Thymus (tissue), 11 donors: ENCODE measurements around the gene KIR2DL1. TPM values are rescaled to one million over a fixed set of nuclear protein-coding genes. Genes with fewer than 3 reads are reported as not detected.
"Not testable (repeated sequence)": the region's sequence is repeated elsewhere in the genome, so short reads cannot be mapped to it uniquely, and the experiment has no call there.

Experiments used
- DNase-seq, 9 donors: peaks; one replicate each; pipeline ENCODE4 v3.0.0-alpha.2; 2013; ENCODE audit warnings: low spot score in 9 of 9, low read depth in 6 of 9, missing footprints in 1 of 9
- H3K27ac ChIP-seq, 2 donors: one replicate each; pipeline ENCODE4 v1.5.1; 2013; ENCODE audit warnings: control low read depth in 1 of 2, low read depth in 1 of 2, low read length in 1 of 2, mild to moderate bottlenecking in 1 of 2, moderate library complexity in 1 of 2
- H3K27me3 ChIP-seq, 2 donors: one replicate each; pipeline ENCODE4 v1.5.1; 2013; ENCODE audit warnings: low read length in 1 of 2; ENCODE audit not compliant: control insufficient read depth in 2 of 2, insufficient read depth in 1 of 2
- H3K36me3 ChIP-seq, 2 donors: one replicate each; pipeline ENCODE4 v1.5.1; 2013; ENCODE audit warnings: low read length in 1 of 2, mild to moderate bottlenecking in 1 of 2, moderate library complexity in 1 of 2; ENCODE audit not compliant: control insufficient read depth in 2 of 2, insufficient read depth in 2 of 2
- H3K4me1 ChIP-seq, 2 donors: one replicate each; pipeline ENCODE4 v1.5.1; 2013; ENCODE audit warnings: low read length in 2 of 2; ENCODE audit not compliant: control insufficient read depth in 2 of 2, insufficient read depth in 2 of 2
- H3K4me3 ChIP-seq, 2 donors: one replicate each; pipeline ENCODE4 v1.5.1; 2013; ENCODE audit warnings: low read length in 2 of 2, control low read depth in 1 of 2, mild to moderate bottlenecking in 1 of 2
- H3K9me3 ChIP-seq, 2 donors: one replicate each; pipeline ENCODE4 v1.5.1; 2013; ENCODE audit warnings: low read length in 1 of 2, mild to moderate bottlenecking in 1 of 2; ENCODE audit not compliant: control insufficient read depth in 2 of 2, insufficient read depth in 1 of 2
- WGBS: extraction: QIAGEN DNeasy Blood & Tissue Kit; methylation state at CpG from one replicate; pipeline ENCODE4 v1.1.7; 2013; 5-methylcytosine and 5-hydroxymethylcytosine counted together
- polyA plus RNA-seq: library from polyadenylated mRNA; stranded (reverse); fragments of 200-250 nt; gene quantifications from one replicate; pipeline ENCODE4 v1.2.3, GENCODE V29; 2013
- total RNA-seq: library from RNA; stranded (reverse); fragments of 120-200 nt; gene quantifications from one replicate; pipeline ENCODE4 v1.2.4, GENCODE V29; 2013
- donor health status: healthy.

The KIR2DL1 gene
- total and polyA plus RNA-seq, 2 donors: 0.05 TPM; not detected in 1

- 86% methylated on average over 8 of the region's 8 CpGs for WGBS
- not testable (repeated sequence) for DNase-seq, H3K4me3 ChIP-seq, H3K27me3 ChIP-seq, H3K4me1 ChIP-seq, H3K36me3 ChIP-seq, H3K27ac ChIP-seq, H3K9me3 ChIP-seq
These were observed 5.4 kb upstream of the KIR2DL1 start for GRCh38 chr19:54764219-54764618.

- not testable (repeated sequence) for H3K27ac ChIP-seq, H3K4me3 ChIP-seq, H3K27me3 ChIP-seq, H3K9me3 ChIP-seq, DNase-seq, H3K4me1 ChIP-seq, H3K36me3 ChIP-seq
- WGBS: 87% methylated on average over 4 of the region's 4 CpGs
These were observed 3.1 kb upstream of the KIR2DL1 start for GRCh38 chr19:54766464-54766863.

GRCh38 chr19:54770511-54770910 lies 918 bp downstream of the KIR2DL1 start:
- not testable (repeated sequence) for DNase-seq, H3K4me1 ChIP-seq, H3K27me3 ChIP-seq, H3K27ac ChIP-seq, H3K4me3 ChIP-seq, H3K36me3 ChIP-seq, H3K9me3 ChIP-seq
- WGBS: 88% methylated on average over 4 of the region's 4 CpGs

GRCh38 chr19:54771018-54771960 lies 1.7 kb downstream of the KIR2DL1 start:
- not testable (repeated sequence) for H3K27me3 ChIP-seq, H3K9me3 ChIP-seq, H3K27ac ChIP-seq, H3K36me3 ChIP-seq, H3K4me1 ChIP-seq, H3K4me3 ChIP-seq, DNase-seq
- WGBS: 81% methylated on average over 12 of the region's 15 CpGs

- not testable (repeated sequence) for DNase-seq, H3K4me1 ChIP-seq, H3K36me3 ChIP-seq, H3K27ac ChIP-seq, H3K27me3 ChIP-seq, H3K4me3 ChIP-seq, H3K9me3 ChIP-seq
- 31% methylated on average over 2 of the region's 2 CpGs for WGBS
These were observed 3.1 kb downstream of the KIR2DL1 start for GRCh38 chr19:54772666-54773065.

- not testable (repeated sequence) for H3K36me3 ChIP-seq, H3K27ac ChIP-seq, H3K9me3 ChIP-seq, H3K27me3 ChIP-seq, H3K4me1 ChIP-seq, DNase-seq, H3K4me3 ChIP-seq
- WGBS: 86% methylated on average over 12 of the region's 12 CpGs
These were observed 5.7 kb downstream of the KIR2DL1 start for GRCh38 chr19:54775095-54775815.

GRCh38 chr19:54775830-54776229 lies 6.2 kb downstream of the KIR2DL1 start:
- 77% methylated on average over 8 of the region's 8 CpGs for WGBS
- not testable (repeated sequence) for H3K36me3 ChIP-seq, H3K4me3 ChIP-seq, H3K27ac ChIP-seq, H3K27me3 ChIP-seq, DNase-seq, H3K4me1 ChIP-seq, H3K9me3 ChIP-seq

- not testable (repeated sequence) for H3K4me1 ChIP-seq, DNase-seq, H3K9me3 ChIP-seq, H3K36me3 ChIP-seq, H3K27me3 ChIP-seq, H3K4me3 ChIP-seq, H3K27ac ChIP-seq
- WGBS: 65% methylated on average over 4 of the region's 4 CpGs
These were observed 8.3 kb downstream of the KIR2DL1 start for GRCh38 chr19:54777851-54778250.

- not testable (repeated sequence) for H3K4me3 ChIP-seq, H3K4me1 ChIP-seq, H3K36me3 ChIP-seq, H3K27ac ChIP-seq, H3K27me3 ChIP-seq, H3K9me3 ChIP-seq, DNase-seq
- WGBS: 79% methylated on average over 7 of the region's 7 CpGs
These were observed 9.3 kb downstream of the KIR2DL1 start for GRCh38 chr19:54778896-54779295.
